Cardiac fibroblast (primary cell): ENCODE results near the gene HES1.
"Not testable (repeated sequence)": the region's sequence is repeated elsewhere in the genome, so short reads cannot be mapped to it uniquely, and the experiment has no call there.

Source experiments
- DNase-seq, 2 donors: peaks; one replicate each; pipeline versions ENCODE4 v3.0.0 to v3.0.0-alpha.2; 2010; ENCODE audit warnings: low read depth in 2 of 2
- H3K4me3 ChIP-seq, 2 donors: replicated peaks in 1 of 2; 1 replicate in 1 of 2; 2 replicates in 1 of 2; pipeline ENCODE4 v1.5.1; 2011; ENCODE audit warnings: low read depth in 2 of 2, low read length in 2 of 2, mild to moderate bottlenecking in 2 of 2, moderate library complexity in 1 of 2
- TF ChIP-seq, protein P1 (sequence below): IDR thresholded peaks from one replicate; pipeline ENCODE4 v1.5.1; 2011; ENCODE audit warnings: low read depth, mild to moderate bottlenecking, low read length, inconsistent platforms

HES1 gene

DNA sequence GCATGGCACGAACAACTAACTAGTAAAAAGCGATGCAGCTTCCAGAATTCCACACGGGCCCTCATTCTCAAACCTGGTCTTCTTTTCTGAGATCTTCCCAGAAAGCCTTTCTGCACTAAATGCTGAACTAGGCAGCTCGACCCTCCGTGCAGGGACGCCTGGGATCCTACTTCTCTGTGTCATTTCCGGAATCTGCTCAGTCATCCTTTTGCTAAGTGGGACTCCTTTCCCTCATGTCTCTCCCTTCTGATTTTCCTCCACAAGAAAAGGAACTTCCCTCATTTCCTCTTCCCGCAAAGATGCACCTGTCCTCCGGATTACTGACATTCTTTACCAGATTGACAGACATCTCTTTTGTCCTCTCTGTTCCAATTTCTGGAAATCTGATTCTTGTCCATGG is 9.2 kb upstream of the HES1 start:
- TF ChIP-seq, protein P1, sequence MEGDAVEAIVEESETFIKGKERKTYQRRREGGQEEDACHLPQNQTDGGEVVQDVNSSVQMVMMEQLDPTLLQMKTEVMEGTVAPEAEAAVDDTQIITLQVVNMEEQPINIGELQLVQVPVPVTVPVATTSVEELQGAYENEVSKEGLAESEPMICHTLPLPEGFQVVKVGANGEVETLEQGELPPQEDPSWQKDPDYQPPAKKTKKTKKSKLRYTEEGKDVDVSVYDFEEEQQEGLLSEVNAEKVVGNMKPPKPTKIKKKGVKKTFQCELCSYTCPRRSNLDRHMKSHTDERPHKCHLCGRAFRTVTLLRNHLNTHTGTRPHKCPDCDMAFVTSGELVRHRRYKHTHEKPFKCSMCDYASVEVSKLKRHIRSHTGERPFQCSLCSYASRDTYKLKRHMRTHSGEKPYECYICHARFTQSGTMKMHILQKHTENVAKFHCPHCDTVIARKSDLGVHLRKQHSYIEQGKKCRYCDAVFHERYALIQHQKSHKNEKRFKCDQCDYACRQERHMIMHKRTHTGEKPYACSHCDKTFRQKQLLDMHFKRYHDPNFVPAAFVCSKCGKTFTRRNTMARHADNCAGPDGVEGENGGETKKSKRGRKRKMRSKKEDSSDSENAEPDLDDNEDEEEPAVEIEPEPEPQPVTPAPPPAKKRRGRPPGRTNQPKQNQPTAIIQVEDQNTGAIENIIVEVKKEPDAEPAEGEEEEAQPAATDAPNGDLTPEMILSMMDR, result no peak
- DNase-seq, result no peak
- H3K4me3 ChIP-seq, result no peak overlapping the region

DNA sequence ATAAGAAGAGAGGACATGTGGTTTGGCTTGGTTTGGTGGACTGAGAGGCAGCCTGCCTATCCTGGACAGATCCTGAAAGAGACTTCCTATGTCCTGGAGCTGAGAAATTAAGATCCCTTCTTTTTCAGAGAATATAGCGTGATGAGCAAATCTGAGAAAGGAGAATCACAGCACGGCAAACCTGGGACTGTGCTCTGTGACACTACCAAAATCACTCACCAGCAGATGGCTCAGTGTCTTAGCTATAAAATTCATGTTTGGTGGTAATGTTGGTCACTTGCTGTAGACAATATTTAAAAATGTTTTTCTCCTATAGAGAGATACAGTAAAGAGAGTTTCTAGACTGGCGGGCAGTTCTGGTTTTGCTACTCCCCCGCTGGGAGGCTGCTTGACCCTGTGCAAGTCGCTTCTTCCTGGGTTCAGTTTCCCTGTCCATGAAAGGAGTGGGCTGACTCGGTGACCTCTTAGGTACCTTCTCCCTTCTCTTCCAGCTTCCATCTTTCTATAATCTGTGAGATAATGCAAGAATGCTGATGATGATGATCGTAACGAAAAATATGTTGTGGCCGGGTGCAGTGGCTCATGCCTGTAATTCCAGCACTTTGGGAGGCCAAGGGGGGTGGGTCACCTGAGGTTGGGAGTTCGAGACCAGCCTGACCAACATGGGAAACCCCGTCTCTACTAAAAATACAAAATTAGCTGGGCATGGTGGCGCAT is 7.6 kb upstream of the HES1 start:
- no peak overlapping the region for H3K4me3 ChIP-seq
- TF ChIP-seq, protein P1, result no peak
- no peak for DNase-seq

DNA sequence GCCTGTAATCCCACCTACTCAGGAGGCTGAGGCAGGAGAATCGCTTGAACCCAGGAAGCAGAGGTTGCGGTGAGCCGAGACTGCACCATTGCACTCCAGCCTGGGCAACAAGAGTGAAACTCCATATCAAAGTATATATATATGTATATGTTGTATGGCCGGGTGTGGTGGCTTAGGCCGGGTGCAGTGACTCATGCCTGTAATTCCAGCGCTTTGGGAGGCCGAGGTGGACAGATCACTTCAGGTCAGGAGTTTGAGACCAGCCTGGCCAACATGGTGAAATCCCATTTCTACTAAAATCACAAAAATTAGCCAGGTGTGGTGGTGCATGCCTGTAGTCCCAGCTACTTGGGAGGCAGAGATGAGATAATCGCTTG is 7.0 kb upstream of the HES1 start:
- not testable (repeated sequence) for H3K4me3 ChIP-seq, DNase-seq

DNA sequence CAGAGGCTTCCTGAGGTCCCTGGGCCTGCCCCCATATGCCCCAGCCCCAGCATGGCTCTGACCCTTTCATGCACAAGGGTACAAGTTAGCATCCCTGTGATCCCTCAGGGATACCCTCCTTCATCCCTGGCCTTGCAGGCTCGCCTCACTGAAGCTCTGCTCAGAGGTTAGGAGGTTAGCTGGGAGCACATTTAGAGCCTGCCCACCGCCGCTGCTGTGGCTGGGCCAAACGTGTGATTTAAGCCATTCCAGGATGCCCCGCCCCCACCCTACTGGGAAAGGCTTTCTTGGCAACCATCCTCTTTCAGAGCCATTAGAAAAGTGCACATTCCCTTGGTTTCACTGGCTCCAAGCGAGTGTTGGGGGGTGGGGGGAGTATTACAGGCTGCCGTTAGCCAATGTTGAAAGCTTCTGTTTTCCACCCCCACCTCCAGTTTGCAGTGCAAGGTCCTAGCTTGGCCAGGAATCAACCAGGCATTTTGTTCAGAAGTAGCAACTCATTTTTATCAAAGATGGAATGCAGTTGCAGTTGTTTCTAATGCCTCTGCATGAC is 6.3 kb upstream of the HES1 start:
- TF ChIP-seq, protein P1, result no peak
- no peak overlapping the region for H3K4me3 ChIP-seq
- DNase-seq, result peak in 1 of 2 donors; percentile 89

DNA sequence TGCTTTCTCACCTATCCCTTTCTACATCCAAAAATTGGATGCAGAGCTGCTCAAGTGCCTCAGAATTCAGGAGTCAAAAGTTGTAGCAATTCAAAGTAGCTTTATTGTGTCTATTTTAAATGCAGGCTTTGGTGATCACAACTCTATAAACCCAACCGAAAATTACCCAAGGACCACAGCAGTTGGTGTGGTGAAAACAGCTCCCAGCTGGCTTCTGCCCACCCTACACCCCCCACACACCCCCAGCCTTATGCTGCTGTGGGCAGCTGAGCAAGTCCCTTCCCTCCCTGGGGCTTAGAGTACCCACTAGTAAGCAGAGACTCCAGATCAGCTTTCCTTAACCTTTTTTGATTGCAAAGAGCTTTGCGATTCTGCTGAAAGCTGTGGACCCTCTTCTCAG is 5.8 kb upstream of the HES1 start:
- no peak overlapping the region for H3K4me3 ChIP-seq
- DNase-seq, result no peak
- TF ChIP-seq, protein P1, result no peak

DNA sequence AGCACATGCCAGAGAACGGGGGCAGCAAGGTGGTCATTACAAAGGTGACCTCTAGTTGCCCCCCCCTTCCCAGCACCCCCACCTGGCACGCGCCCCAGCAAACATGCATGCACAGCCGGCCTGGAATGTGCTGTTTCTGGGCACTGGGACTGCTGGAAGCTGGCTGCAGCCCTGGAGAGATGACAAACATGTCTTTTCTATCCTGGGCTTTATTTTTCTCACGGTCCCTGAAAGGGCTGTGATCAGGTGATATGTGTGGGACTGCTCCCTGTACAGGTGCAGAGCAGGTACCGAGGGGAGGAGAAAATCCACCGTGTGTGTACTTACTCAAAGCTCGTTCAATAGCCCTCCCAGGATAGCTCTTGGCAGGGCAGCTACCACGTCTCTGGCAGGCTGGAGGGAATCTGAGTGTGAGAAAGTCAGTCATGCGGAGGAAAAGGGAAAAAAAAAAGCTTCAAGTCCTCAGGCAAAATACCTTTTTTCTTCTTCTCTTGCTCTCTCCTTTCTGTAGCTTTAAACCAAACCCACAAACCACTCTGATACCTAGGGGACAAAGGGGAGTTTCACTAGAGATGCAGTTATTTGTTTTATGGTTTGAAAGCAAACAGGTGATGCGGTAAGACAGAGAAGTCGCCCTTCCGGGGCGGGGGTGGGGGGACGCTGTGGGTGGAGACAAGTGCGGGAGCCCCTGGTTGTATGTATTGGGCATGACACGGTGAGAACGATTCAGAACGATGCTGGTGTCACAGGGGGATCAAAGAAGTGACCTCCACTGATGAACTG is 5.0 kb upstream of the HES1 start:
- TF ChIP-seq, protein P1, result no peak
- H3K4me3 ChIP-seq, result no peak overlapping the region
- peak in 1 of 2 donors; percentile 43 for DNase-seq

DNA sequence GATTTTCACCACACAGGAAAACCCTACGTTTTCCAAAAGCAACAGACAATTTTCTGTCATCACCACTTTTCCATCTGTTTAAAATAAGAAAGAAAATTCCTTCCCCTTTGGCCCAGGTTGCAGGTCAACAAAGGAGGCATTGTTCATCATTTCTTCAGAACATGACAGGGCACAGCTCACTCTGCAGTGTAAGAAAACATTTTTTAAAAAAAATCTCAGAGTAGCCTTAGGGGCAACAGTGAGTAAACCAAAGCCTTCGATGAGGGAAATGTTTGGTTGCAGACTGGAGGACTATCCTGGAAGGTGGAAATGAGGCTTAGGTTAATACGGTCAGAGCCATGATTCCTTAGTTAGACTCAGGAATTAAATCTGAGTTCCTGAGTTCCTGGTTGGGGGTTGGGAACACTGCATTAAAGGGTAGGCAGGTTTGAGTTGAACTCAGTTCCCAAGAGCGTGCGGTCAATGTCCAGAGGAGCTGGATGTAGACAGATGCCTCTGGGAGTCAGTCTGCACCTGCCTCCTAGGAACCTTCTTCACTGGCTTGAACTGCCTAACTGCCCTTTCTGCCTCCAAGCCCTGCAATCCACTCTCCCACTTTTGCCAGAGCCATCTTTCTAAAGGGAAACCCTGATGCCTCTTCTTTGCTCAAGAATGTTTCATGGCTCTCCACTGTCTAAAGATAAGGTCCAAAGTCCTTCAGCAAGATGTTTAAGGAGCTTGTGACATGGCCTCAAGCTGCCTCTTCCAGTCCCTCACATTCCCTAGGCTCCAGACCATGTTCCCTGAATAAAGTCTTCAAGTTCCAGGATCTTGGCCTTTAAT is 3.3 kb upstream of the HES1 start:
- TF ChIP-seq, protein P1, result no peak

More for the DNA sequence above, 3.3 kb upstream of the HES1 start:
- H3K4me3 ChIP-seq, result no peak overlapping the region
- no peak for DNase-seq
